BLaER1 (cell line): ENCODE results near the gene P2RX6.
A peak's percentile ranks its signal among the peaks of the same experiment; 100 is the strongest.

Experiments used
- H3K27ac ChIP-seq: shearing (Covaris generic); formaldehyde crosslinking; 2 replicates; pipeline ENCODE4 v1.8.1; 2022
- H3K27me3 ChIP-seq: shearing (Covaris generic); formaldehyde crosslinking; 2 replicates; pipeline ENCODE4 v1.8.1; 2022
- H3K36me3 ChIP-seq: shearing (Covaris generic); formaldehyde crosslinking; 2 replicates; pipeline ENCODE4 v1.8.1; 2022
- H3K4me1 ChIP-seq: shearing (Covaris generic); formaldehyde crosslinking; 2 replicates; pipeline ENCODE4 v1.8.1; 2022
- H3K4me2 ChIP-seq: shearing (Covaris generic); formaldehyde crosslinking; 2 replicates; pipeline ENCODE4 v1.8.1; 2022
- H3K4me3 ChIP-seq: shearing (Covaris generic); formaldehyde crosslinking; 2 replicates; pipeline ENCODE4 v1.8.1; 2022
- H3K9ac ChIP-seq: shearing (Covaris generic); formaldehyde crosslinking; 2 replicates; pipeline ENCODE4 v1.8.1; 2022
- H3K9me3 ChIP-seq: shearing (Covaris generic); formaldehyde crosslinking; 2 replicates; pipeline ENCODE4 v1.8.1; 2022
- H4K20me1 ChIP-seq: shearing (Covaris generic); formaldehyde crosslinking; 2 replicates; pipeline ENCODE4 v1.8.1; 2022
- Cebpa-rat ChIP-seq: shearing (Covaris generic); IDR thresholded peaks from 2 replicates; pipeline ENCODE4 v1.8.1; 2022

The P2RX6 gene

GRCh38 chr22:21025763-21026755, 11.1 kb downstream of the P2RX6 start:
- Histone ChIP-seq H3K27me3 (peaks cover 4% of the 10 kb centered on the region; the same call in 1 of the 2 replicates), H3K4me3 (no peak overlapping the region), H3K36me3 (no peaks in the 10 kb centered on the region), H3K27ac (peak overlapping the region; percentile 30; the same call in 1 of the 2 replicates), H3K9ac (no peak overlapping the region), H4K20me1 (no peaks in the 10 kb centered on the region), H3K4me2 (peak overlapping the region; percentile 28; the same call in 1 of the 2 replicates), H3K9me3 (no peaks in the 10 kb centered on the region), H3K4me1 (peaks cover 7% of the 10 kb centered on the region)
- no peak for TF ChIP-seq Cebpa-rat

- H3K9ac ChIP-seq, result no peak overlapping the region
Measured at GRCh38 chr22:21026783-21027692, 12.1 kb downstream of the P2RX6 start.

GRCh38 chr22:21028277-21029251, 13.6 kb downstream of the P2RX6 start:
- Histone ChIP-seq H3K9me3 (no peaks in the 10 kb centered on the region), H3K9ac (no peak overlapping the region), H3K4me2 (no peak overlapping the region), H3K27me3 (peaks cover 25% of the 10 kb centered on the region), H3K4me3 (no peak overlapping the region), H3K4me1 (peaks cover 10% of the 10 kb centered on the region), H4K20me1 (no peaks in the 10 kb centered on the region), H3K36me3 (no peaks in the 10 kb centered on the region), H3K27ac (no peak overlapping the region)
- no peak for TF ChIP-seq Cebpa-rat

More at GRCh38 chr22:21026783-21027692, 12.1 kb downstream of the P2RX6 start:
- H3K4me3 ChIP-seq, result no peak overlapping the region
- H3K27ac ChIP-seq, result no peak overlapping the region
- no peak for TF ChIP-seq Cebpa-rat
- H3K27me3 ChIP-seq, result peaks cover 14% of the 10 kb centered on the region
- peaks cover 7% of the 10 kb centered on the region for H3K4me1 ChIP-seq
- H3K4me2 ChIP-seq, result no peak overlapping the region
- H4K20me1 ChIP-seq, result no peaks in the 10 kb centered on the region
- H3K36me3 ChIP-seq, result no peaks in the 10 kb centered on the region
- no peaks in the 10 kb centered on the region for H3K9me3 ChIP-seq

GRCh38 chr22:21029486-21030025, 14.6 kb downstream of the P2RX6 start:
- no peak overlapping the region for H3K4me2 ChIP-seq
- no peaks in the 10 kb centered on the region for H3K9me3 ChIP-seq
- peaks cover 25% of the 10 kb centered on the region for H3K27me3 ChIP-seq
- peaks cover 15% of the 10 kb centered on the region for H3K4me1 ChIP-seq
- H4K20me1 ChIP-seq, result no peaks in the 10 kb centered on the region
- no peak overlapping the region for H3K27ac ChIP-seq
- no peak overlapping the region for H3K9ac ChIP-seq
- no peak for TF ChIP-seq Cebpa-rat
- no peak overlapping the region for H3K4me3 ChIP-seq
- no peaks in the 10 kb centered on the region for H3K36me3 ChIP-seq

- H3K27ac ChIP-seq, result no peak overlapping the region
- H4K20me1 ChIP-seq, result no peaks in the 10 kb centered on the region
- H3K4me2 ChIP-seq, result no peak overlapping the region
- H3K9me3 ChIP-seq, result no peaks in the 10 kb centered on the region
- peaks cover 14% of the 10 kb centered on the region for H3K4me1 ChIP-seq
- no peak overlapping the region for H3K4me3 ChIP-seq
- H3K27me3 ChIP-seq, result peaks cover 25% of the 10 kb centered on the region
- H3K36me3 ChIP-seq, result no peaks in the 10 kb centered on the region
- H3K9ac ChIP-seq, result no peak overlapping the region
- no peak for TF ChIP-seq Cebpa-rat
Measured at GRCh38 chr22:21030032-21030431, 15.1 kb downstream of the P2RX6 start.

- H3K9ac ChIP-seq, result no peak overlapping the region
- TF ChIP-seq Cebpa-rat, result no peak
- no peak overlapping the region for H3K4me3 ChIP-seq
- H4K20me1 ChIP-seq, result no peaks in the 10 kb centered on the region
- no peak overlapping the region for H3K4me2 ChIP-seq
- H3K4me1 ChIP-seq, result peaks cover 8% of the 10 kb centered on the region
- no peak overlapping the region for H3K27ac ChIP-seq
- H3K27me3 ChIP-seq, result peaks cover 25% of the 10 kb centered on the region
- no peaks in the 10 kb centered on the region for H3K9me3 ChIP-seq
- H3K36me3 ChIP-seq, result no peaks in the 10 kb centered on the region
Measured at GRCh38 chr22:21030621-21031544, 15.9 kb downstream of the P2RX6 start.

GRCh38 chr22:21031545-21032036, 16.6 kb downstream of the P2RX6 start:
- H3K4me1 ChIP-seq, result peaks cover 8% of the 10 kb centered on the region
- no peak overlapping the region for H3K9ac ChIP-seq
- H3K27me3 ChIP-seq, result peaks cover 25% of the 10 kb centered on the region
- no peak overlapping the region for H3K4me3 ChIP-seq
- H3K27ac ChIP-seq, result no peak overlapping the region
- no peaks in the 10 kb centered on the region for H4K20me1 ChIP-seq
- no peak for TF ChIP-seq Cebpa-rat
- H3K36me3 ChIP-seq, result no peaks in the 10 kb centered on the region
- H3K9me3 ChIP-seq, result no peaks in the 10 kb centered on the region
- H3K4me2 ChIP-seq, result no peak overlapping the region
